IMR-90 (cell line): ENCODE results near the gene CREB3L1. TPM values are rescaled to one million over a fixed set of nuclear protein-coding genes. Genes with fewer than 3 reads are reported as not detected.
A peak's percentile ranks its signal among the peaks of the same experiment; 100 is the strongest.

Experiments
- ATAC-seq: fragments of 200-7000 bp; cut with Tn5 transposase; 2 replicates; pipeline ENCODE4 v1.9.1; 2020; ENCODE audit warnings: low read depth, mild to moderate bottlenecking, moderate library complexity
- BruUV-seq: library from RNA; stranded (reverse); fragments of 400-500 nt; replicated peaks from 2 replicates; lab custom pipeline; 2021; lab: Mats Ljungman, UMichigan
- CTCF ChIA-PET: fragments of 300-600 bp; formaldehyde crosslinking; extraction: SDS; loops from one replicate; lab custom pipeline; 2021; ENCODE audit warnings: antibody characterized with exemption; lab: Yijun Ruan, JAX
- POLR2A ChIA-PET: fragments of 300-600 bp; sonication (Branson Sonifier 250); formaldehyde crosslinking; loops from one replicate; lab custom pipeline; 2022; ENCODE audit warnings: antibody characterized with exemption; ENCODE audit not compliant: unreplicated experiment; lab: Charles Lee
- DNase-seq: peaks from one replicate; pipeline ENCODE4 v3.0.0; 2013
- H2AFZ ChIP-seq: replicated peaks from 2 replicates; pipeline ENCODE3; 2013; ENCODE audit warnings: low read length, mild to moderate bottlenecking; ENCODE audit not compliant: poor library complexity
- H2AK5ac ChIP-seq: 2 replicates; pipeline ENCODE4 v1.6.1; 2013; ENCODE audit warnings: low read depth, low read length, inconsistent platforms
- H2AK9ac ChIP-seq: replicated peaks from 2 replicates; pipeline ENCODE3; 2013; ENCODE audit warnings: mild to moderate bottlenecking, low read depth, low read length, moderate library complexity; ENCODE audit not compliant: poor library complexity
- H2BK120ac ChIP-seq: 2 replicates; pipeline ENCODE4 v1.6.1; 2013; ENCODE audit warnings: low read depth, low read length, inconsistent platforms
- H2BK15ac ChIP-seq: 3 replicates; pipeline ENCODE4 v1.6.1; 2013; ENCODE audit warnings: low read depth, low read length, inconsistent platforms
- H2BK20ac ChIP-seq: 2 replicates; pipeline ENCODE4 v1.6.1; 2013; ENCODE audit warnings: low read depth, mild to moderate bottlenecking, inconsistent platforms, low read length, moderate library complexity
- H2BK5ac ChIP-seq: 2 replicates; pipeline ENCODE4 v1.6.1; 2013; ENCODE audit warnings: mild to moderate bottlenecking, low read depth, low read length, inconsistent platforms; ENCODE audit not compliant: poor library complexity, severe bottlenecking
- H3K14ac ChIP-seq: replicated peaks from 2 replicates; pipeline ENCODE4 v1.6.1; 2013; ENCODE audit warnings: low read depth, low read length, inconsistent platforms
- H3K18ac ChIP-seq: 2 replicates; pipeline ENCODE4 v1.6.1; 2013; ENCODE audit warnings: low read depth, low read length, control low read depth
- H3K23ac ChIP-seq: 2 replicates; pipeline ENCODE4 v1.6.1; 2013; ENCODE audit warnings: low read depth, low read length, inconsistent platforms
- H3K27ac ChIP-seq: 2 replicates; pipeline ENCODE4 v1.5.1; 2013; ENCODE audit warnings: mild to moderate bottlenecking, control low read depth, low read length; ENCODE audit not compliant: insufficient read depth
- H3K27me3 ChIP-seq: 2 replicates; pipeline ENCODE4 v1.6.1; 2013; ENCODE audit warnings: low read length; ENCODE audit not compliant: control insufficient read depth, insufficient read depth
- H3K36me3 ChIP-seq: 2 replicates; pipeline ENCODE4 v1.6.1; 2013; ENCODE audit warnings: low read length, mixed read lengths; ENCODE audit not compliant: control insufficient read depth, insufficient read depth
- H3K4ac ChIP-seq: 2 replicates; pipeline ENCODE4 v1.6.1; 2013; ENCODE audit warnings: low read depth, low read length, inconsistent platforms
- H3K4me1 ChIP-seq: 2 replicates; pipeline ENCODE4 v1.6.1; 2013; ENCODE audit warnings: low read length, mixed read lengths; ENCODE audit not compliant: control insufficient read depth, insufficient read depth
- H3K4me2 ChIP-seq: 2 replicates; pipeline ENCODE4 v1.6.1; 2013; ENCODE audit warnings: low read depth, mild to moderate bottlenecking, control low read depth, low read length, moderate library complexity
- H3K4me3 ChIP-seq: 2 replicates; pipeline ENCODE4 v1.5.1; 2013; ENCODE audit warnings: low read depth, mild to moderate bottlenecking, control low read depth, low read length, moderate library complexity; ENCODE audit not compliant: insufficient read depth
- H3K56ac ChIP-seq: 2 replicates; pipeline ENCODE4 v1.6.1; 2013; ENCODE audit warnings: low read length, inconsistent platforms; ENCODE audit not compliant: insufficient read depth; ENCODE audit errors: extremely low read depth
- H3K79me1 ChIP-seq, 2 experiments: 2 replicates each; pipeline ENCODE4 v1.6.1; 2013; ENCODE audit warnings: low read length in 2 of 2, inconsistent platforms in 1 of 2, low read depth in 1 of 2
- H3K9ac ChIP-seq: 2 replicates; pipeline ENCODE4 v1.6.1; 2013; ENCODE audit warnings: low read depth, low read length, control low read depth
- H3K9me1 ChIP-seq: 2 replicates; pipeline ENCODE4 v1.6.1; 2013; ENCODE audit warnings: low read length, inconsistent platforms; ENCODE audit not compliant: insufficient read depth
- H3K9me3 ChIP-seq: 2 replicates; pipeline ENCODE4 v1.6.1; 2013; ENCODE audit warnings: low read length; ENCODE audit not compliant: control insufficient read depth, insufficient read depth
- H4K20me1 ChIP-seq: 2 replicates; pipeline ENCODE4 v1.6.1; 2013; ENCODE audit warnings: low read length, inconsistent platforms; ENCODE audit not compliant: insufficient read depth
- H4K5ac ChIP-seq: 2 replicates; pipeline ENCODE4 v1.6.1; 2013; ENCODE audit warnings: mild to moderate bottlenecking, low read depth, low read length, control low read depth
- H4K8ac ChIP-seq, 2 experiments: 2 replicates each; pipeline ENCODE4 v1.6.1; 2013; ENCODE audit warnings: low read depth in 2 of 2, low read length in 2 of 2, control low read depth in 1 of 2, inconsistent platforms in 1 of 2
- H4K91ac ChIP-seq: 2 replicates; pipeline ENCODE4 v1.6.1; 2013; ENCODE audit warnings: low read depth, low read length, inconsistent platforms; ENCODE audit not compliant: insufficient read depth
- CEBPB ChIP-seq: IDR thresholded peaks from 2 replicates; pipeline ENCODE4 v1.6.1; 2012; ENCODE audit warnings: low read depth, low read length, improper control_type of control experiment
- CHD1 ChIP-seq: IDR thresholded peaks from 2 replicates; pipeline ENCODE4 v1.6.1; 2012; ENCODE audit warnings: low read depth, low read length, improper control_type of control experiment
- ELK1 ChIP-seq: fragments of 150-350 bp; IDR thresholded peaks from 2 replicates; pipeline ENCODE4 v1.6.1; 2016; ENCODE audit warnings: low read depth, mild to moderate bottlenecking, low read length, moderate library complexity, borderline replicate concordance
- FOS ChIP-seq: fragments of 150-350 bp; IDR thresholded peaks from 2 replicates; pipeline ENCODE4 v1.6.1; 2016; ENCODE audit warnings: low read depth, low read length
- MAFK ChIP-seq: IDR thresholded peaks from 2 replicates; pipeline ENCODE4 v1.6.1; 2012; ENCODE audit warnings: low read depth, low read length, improper control_type of control experiment
- MAZ ChIP-seq: IDR thresholded peaks from 2 replicates; pipeline ENCODE4 v1.6.1; 2012; ENCODE audit warnings: low read depth, mild to moderate bottlenecking, low read length, improper control_type of control experiment, moderate library complexity, borderline replicate concordance
- MXI1 ChIP-seq: IDR thresholded peaks from 2 replicates; pipeline ENCODE4 v1.6.1; 2012; ENCODE audit warnings: low read depth, mild to moderate bottlenecking, low read length, moderate library complexity, borderline replicate concordance
- NFE2L2 ChIP-seq: fragments of 150-350 bp; IDR thresholded peaks from 2 replicates; pipeline ENCODE4 v1.6.1; 2016; ENCODE audit warnings: low read depth, mild to moderate bottlenecking, low read length
- POLR2A ChIP-seq: IDR thresholded peaks from 2 replicates; pipeline ENCODE4 v1.6.1; 2012; ENCODE audit warnings: mild to moderate bottlenecking, low read depth, low read length
- RCOR1 ChIP-seq: IDR thresholded peaks from 2 replicates; pipeline ENCODE4 v1.6.1; 2012; ENCODE audit warnings: mild to moderate bottlenecking, low read length, improper control_type of control experiment; ENCODE audit not compliant: insufficient replicate concordance
- RFX5 ChIP-seq: IDR thresholded peaks from 2 replicates; pipeline ENCODE4 v1.8.0; 2012; ENCODE audit warnings: low read depth, mild to moderate bottlenecking, low read length, moderate library complexity
- SMC3 ChIP-seq: fragments of 150-350 bp; IDR thresholded peaks from 2 replicates; pipeline ENCODE4 v1.6.1; 2016; ENCODE audit warnings: low read depth, mild to moderate bottlenecking, antibody characterized with exemption, low read length, moderate library complexity
- USF2 ChIP-seq: fragments of 150-350 bp; IDR thresholded peaks from 2 replicates; pipeline ENCODE4 v1.6.1; 2017; ENCODE audit warnings: mild to moderate bottlenecking, antibody characterized with exemption, low read length, low read depth
- WGBS, 2 experiments: methylation state at CpG; one replicate each; pipeline versions ENCODE4 v1.1.5 to v1.1.7; 2013; ENCODE audit warnings: missing lambda C conversion rate in 2 of 2; ENCODE audit not compliant: insufficient read length in 1 of 2; ENCODE audit errors: extremely low coverage in 2 of 2; 5-methylcytosine and 5-hydroxymethylcytosine counted together
- dilution Hi-C: fragments of 300-500 bp; cut with HindIII; formaldehyde crosslinking; loops from one replicate; pipeline ENCODE4 v1.14.3; 2018; ENCODE audit warnings: low sequenced_read_pairs; ENCODE audit not compliant: unreplicated experiment
- in situ Hi-C: fragments of 300-500 bp; cut with MboI; formaldehyde crosslinking; loops from 3 replicates; pipeline ENCODE4 v1.14.3; 2019; ENCODE audit warnings: low sequenced_read_pairs, inconsistent platforms, mixed read lengths
- intact Hi-C: fragments of 100-400 bp; cut with micrococcal nuclease; formaldehyde crosslinking; loops from 2 replicates; pipeline ENCODE4 v1.10.0; 2022
- polyA plus RNA-seq, 3 experiments: library from polyadenylated mRNA; depleted of rRNA; stranded (reverse); fragments of >200 nt; gene quantifications; 2 replicates each; pipeline ENCODE4 v1.2.3, GENCODE V29; 2012; ENCODE audit warnings: low replicate concordance in 1 of 3
- total RNA-seq: library from RNA; depleted of rRNA; stranded (reverse); fragments of >200 nt; gene quantifications from 2 replicates; pipeline ENCODE4 v1.2.3, GENCODE V29; 2012

Gene CREB3L1
- total and polyA plus RNA-seq, 2 of the 4 experiments (the other 2 are of a cell fraction) = 8.1 to 82.3 TPM

GRCh38 chr11:46271875-46272815, 5.3 kb upstream of the CREB3L1 start:
- peaks cover 0 to 11% of the 10 kb centered on the region in 2 experiments; a peak in 2 of 4 replicates for H3K79me1 ChIP-seq
- H4K5ac ChIP-seq = peak overlapping the region; percentile 68
- WGBS, 2 experiments = 81% methylated on average over 2 of the region's 16 CpGs; no CpG with 5 or more reads in 1 of the 2 experiments
- no peak overlapping the region for H3K4me2 ChIP-seq
- no peak overlapping the region for H3K56ac ChIP-seq
- dilution Hi-C loops = no loop called here
- peak overlapping the region; percentile 75 for H2AFZ ChIP-seq
- H3K4me3 ChIP-seq = no peak overlapping the region
- H4K8ac ChIP-seq = peak overlapping the region; percentile 75 to 89
- peak overlapping the region; percentile 44 for H3K14ac ChIP-seq
- POLR2A ChIA-PET = interaction anchor here (0.6 to 1.0 kb wide), 2 partner anchors 28 to 38 kb away, joined by 3 to 4 read pairs; no protein-coding TSS in a partner anchor
- H2BK15ac ChIP-seq = peak overlapping the region; percentile 40; the same call in 2 of the 3 replicates
- H3K27me3 ChIP-seq = no peaks in the 10 kb centered on the region
- H2BK20ac ChIP-seq = peak overlapping the region; percentile 63
- H3K27ac ChIP-seq = peak overlapping the region; percentile 59
- CTCF ChIA-PET = interaction anchor here (1.2 to 1.3 kb wide), 2 partner anchors 13 to 22 kb away, joined by 3 read pairs; no protein-coding TSS in a partner anchor
- no peaks in the 10 kb centered on the region; the same call in 1 of the 2 replicates for H4K20me1 ChIP-seq
- H4K91ac ChIP-seq = peak overlapping the region; percentile 46
- H3K23ac ChIP-seq = 0 out of 2 replicates have a peak overlapping the region, but pooled peaks have one; percentile 3
- peak overlapping the region; percentile 74 for H2BK5ac ChIP-seq
- in situ Hi-C loops = no loop called here
- H3K36me3 ChIP-seq = no peaks in the 10 kb centered on the region
- H3K18ac ChIP-seq = peak overlapping the region; percentile 19
- H3K4ac ChIP-seq = peak overlapping the region; percentile 68
- DNase-seq = no peak
- intact Hi-C loops = no loop called here
- H3K9me3 ChIP-seq = no peaks in the 10 kb centered on the region
- peak overlapping the region; percentile 77 for H2AK5ac ChIP-seq
- peak overlapping the region; percentile 38 for H2AK9ac ChIP-seq
- peaks cover 21% of the 10 kb centered on the region for H3K9me1 ChIP-seq
- no TSS peak for BruUV-seq
- H3K4me1 ChIP-seq = peaks cover 23% of the 10 kb centered on the region
- peak overlapping the region; percentile 59 for H2BK120ac ChIP-seq
- 0 out of 2 replicates have a peak overlapping the region, but pooled peaks have one; percentile 1 for H3K9ac ChIP-seq
- ATAC-seq = no peak
- TF ChIP-seq NFE2L2 (no peak), MAFK (no peak), SMC3 (no peak), CHD1 (no peak), MAZ (no peak), POLR2A (no peak), MXI1 (no peak), CEBPB (no peak), RFX5 (no peak), USF2 (no peak), RCOR1 (no peak), FOS (no peak), ELK1 (no peak)
